GM19372 (cell line): ENCODE data around the gene CYP2E1.
"Not testable (repeated sequence)": the region's sequence is repeated elsewhere in the genome, so short reads cannot be mapped to it uniquely, and the experiment has no call there.

Source experiments
- ATAC-seq: cut with Tn5 transposase; IDR thresholded peaks from one replicate; pipeline ENCODE4 v1.9.1; 2021; ENCODE audit warnings: mild to moderate bottlenecking, low read depth, moderate library complexity; ENCODE audit not compliant: unreplicated experiment

The CYP2E1 gene

DNA sequence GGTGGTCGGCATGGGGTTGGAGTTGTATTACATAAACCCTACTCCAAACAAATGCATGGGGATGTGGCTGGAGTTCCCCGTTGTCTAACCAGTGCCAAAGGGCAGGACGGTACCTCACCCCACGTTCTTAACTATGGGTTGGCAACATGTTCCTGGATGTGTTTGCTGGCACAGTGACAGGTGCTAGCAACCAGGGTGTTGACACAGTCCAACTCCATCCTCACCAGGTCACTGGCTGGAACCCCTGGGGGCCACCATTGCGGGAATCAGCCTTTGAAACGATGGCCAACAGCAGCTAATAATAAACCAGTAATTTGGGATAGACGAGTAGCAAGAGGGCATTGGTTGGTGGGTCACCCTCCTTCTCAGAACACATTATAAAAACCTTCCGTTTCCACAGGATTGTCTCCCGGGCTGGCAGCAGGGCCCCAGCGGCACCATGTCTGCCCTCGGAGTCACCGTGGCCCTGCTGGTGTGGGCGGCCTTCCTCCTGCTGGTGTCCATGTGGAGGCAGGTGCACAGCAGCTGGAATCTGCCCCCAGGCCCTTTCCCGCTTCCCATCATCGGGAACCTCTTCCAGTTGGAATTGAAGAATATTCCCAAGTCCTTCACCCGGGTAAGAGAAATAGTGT, at the start of gene CYP2E1:
CYP2E1 (plus strand) TSS at position 407 of the 632 bp plus-strand sequence; CDS start at position 440, 33 bp downstream.
- ATAC-seq: no peak

DNA sequence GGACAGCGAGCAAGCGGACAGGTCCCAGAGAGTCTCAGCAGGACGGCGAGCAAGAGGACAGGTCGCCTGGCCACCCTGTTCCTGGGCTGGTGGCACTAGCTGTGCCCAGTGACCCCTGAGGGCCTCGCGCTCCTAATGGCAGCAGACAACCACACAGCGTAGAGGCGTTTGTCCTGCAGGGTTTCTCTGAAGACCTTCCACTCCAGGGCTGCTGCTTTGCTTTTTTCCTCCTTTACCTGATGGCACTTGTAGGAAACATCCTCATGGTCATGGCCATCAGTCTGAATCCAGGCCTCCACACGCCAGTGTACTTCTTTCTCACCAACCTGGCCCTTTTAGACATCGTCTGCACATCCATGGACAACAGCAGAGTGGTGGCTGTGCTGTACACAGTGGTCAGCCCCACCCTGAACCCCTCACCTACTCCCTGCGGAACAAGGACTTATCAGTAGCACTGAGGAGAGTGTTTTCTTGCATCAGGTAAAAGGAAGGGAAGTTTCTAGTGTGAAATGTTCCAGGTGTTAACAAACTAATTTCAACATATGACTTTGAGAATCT, 46.0 kb upstream of the CYP2E1 start:
- ATAC-seq: no peak

DNA sequence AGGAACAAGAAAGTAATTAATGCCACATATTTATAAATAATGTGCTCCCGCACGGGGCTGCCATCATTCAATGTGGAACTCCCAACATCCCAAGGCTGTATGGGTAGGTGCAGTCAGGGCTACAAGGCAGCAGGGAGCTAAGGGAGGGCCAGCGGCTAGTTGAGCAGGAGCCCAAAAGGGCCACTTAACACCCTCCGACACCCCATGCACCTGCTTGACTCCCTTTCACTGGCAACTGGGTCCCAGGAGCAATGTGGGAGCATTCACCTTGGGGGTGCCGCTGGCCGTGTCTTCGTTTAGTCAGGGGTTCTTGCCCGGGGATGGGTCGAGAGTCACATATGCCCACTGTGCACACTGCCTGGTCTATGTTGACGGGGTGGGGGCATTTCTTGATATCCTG, 45.5 kb upstream of the CYP2E1 start:
- no peak for ATAC-seq

DNA sequence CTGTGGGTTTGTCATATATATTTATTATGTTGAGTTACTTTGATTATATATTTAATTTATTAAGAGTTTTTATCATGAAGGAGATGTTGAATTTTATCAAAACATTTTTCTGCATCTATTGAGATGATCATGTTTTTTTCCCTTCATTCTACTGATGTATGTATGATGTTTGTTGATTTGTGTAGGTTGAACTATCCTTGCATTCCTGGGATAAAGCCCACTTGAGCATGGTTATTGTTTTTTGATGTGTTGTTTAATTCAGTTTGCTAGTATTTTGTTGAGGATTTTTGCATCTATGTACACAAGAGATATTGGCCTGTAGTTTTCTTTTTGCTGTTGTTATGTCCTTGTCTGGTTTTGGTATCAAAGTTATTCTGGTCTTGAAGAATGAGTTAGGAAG, 42.3 kb upstream of the CYP2E1 start:
- ATAC-seq: no peak

DNA sequence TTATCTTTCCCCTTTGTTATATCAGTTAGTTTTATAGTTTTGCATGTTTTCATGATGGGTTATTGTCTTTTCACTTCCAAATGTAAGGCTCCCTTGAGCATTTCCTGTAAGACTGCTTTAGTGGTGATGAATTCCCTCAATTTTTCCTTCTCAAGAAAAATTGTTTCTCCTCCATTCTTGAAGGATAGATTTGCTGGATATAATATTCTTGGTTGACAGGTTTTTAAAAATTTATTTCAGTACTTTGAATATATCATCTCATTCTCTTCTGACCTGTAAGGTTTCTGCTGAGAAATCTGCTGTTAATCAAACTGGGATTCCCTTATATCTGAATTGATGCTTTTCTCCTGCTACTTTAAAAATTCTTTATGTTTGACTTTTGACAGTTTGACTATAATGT, 40.1 kb upstream of the CYP2E1 start:
- ATAC-seq: no peak

DNA sequence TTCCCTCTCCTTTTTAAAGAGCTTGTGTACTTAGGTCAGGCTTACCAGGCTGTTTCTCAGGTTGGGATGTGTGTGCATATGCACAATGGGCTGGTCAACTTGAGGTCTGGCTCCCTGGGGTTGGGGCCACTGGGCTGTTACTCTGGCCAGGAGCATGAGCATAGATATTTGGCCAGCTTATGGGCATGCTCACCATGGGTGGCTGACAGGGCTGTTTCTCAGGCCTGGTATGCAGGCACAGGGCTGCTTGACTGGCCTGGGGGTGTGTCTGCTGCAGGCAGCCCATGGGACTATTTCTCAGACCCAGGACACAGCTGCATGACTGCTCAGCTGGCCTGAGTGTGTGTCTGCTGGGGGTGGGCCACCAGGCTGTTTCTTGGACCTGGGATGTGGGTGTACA, 38.8 kb upstream of the CYP2E1 start:
- ATAC-seq: no peak

DNA sequence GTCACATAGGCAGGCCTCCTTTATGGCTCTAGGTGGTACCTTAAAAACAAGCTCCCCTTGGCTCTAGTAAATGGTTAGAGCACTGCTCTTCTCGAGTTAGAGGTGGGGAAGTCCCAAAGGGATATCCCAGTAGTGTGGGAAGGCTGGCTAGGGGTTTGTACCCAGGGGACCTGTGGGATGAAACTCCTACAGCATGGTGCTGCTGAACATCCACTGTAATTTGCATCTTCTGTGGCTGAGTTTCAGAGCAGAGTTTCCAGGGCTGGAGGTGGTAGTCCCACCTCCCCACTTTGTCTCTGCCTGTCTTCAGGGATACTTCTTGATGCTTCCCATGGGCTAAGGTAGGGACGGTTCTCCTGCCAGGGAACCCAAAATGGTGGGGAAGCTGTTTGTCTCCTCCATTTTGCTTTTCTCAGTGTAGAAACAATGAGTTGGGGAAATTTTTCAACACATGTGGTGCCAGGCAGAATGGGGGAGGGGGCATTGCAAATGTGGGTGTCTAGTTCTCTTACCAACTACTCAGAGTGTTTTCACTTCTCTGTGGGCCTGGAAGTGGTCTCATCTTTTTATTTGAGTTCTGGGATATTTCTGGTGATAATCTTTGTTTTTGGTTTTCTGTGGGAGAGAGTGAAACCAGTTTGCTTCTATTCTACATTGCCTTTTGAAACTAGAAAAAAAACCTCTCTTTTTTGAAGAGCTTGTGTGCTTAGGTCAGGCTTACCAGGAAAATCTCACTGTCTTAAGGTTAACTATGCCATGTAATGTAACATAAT, 37.2 kb upstream of the CYP2E1 start:
- ATAC-seq: no peak

DNA sequence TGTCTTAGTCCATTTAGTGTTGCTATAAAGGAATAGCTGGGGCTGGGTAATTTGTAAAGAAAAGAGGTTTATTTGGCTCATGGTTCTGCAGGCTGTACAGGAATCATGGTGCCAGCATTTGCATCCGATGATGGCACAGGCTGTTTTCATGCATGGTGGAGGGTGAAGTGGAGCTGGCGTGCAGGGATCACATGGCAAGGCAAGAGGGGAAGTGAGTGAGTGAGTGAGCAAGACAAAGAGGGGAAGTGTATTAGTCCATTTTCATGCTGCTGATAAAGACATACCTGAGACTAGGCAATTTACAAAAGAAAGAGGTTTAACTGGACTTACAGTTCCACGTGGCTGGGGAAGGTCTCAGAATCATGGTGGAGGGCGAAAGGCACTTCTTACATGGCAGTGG, 33.6 kb upstream of the CYP2E1 start:
- not testable (repeated sequence) for ATAC-seq

DNA sequence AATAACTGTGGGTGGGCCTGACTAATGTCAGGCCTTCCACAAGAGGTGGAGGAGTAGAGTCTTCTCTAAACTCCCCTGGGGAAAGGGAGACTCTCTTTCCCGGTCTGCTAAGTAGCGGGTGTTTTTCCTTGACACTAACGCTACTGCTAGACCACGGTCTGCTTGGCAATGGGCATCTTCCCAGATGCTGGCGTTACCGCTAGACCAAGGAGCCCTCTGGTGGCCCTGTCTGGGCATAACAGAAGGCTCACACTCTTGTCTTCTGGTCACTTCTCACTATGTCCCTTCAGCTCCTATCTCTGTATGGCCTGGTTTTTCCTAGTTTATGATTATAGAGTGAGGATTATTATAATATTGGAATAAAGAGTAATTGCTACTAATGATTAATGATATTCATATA, 29.8 kb upstream of the CYP2E1 start:
- not testable (repeated sequence) for ATAC-seq

DNA sequence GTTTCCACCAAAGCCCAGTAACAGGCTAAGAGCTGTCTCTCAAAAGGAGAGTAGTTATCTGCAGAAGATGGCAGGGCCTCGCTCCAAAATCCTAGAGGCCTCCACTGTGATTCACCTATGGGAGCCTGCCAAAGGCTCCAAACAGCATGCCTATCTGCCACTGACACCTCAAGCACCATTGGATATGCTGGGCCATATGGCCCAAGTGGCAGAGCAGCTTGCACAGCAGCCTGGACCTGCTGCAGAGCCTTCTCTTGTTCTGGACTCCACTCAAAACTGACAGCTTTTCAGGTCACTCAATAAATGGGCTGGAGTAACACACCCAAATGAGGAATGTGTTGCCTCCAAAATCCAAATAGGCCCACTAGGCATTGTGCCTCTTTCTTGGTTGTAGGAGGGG, 28.0 kb upstream of the CYP2E1 start:
- not testable (repeated sequence) for ATAC-seq

DNA sequence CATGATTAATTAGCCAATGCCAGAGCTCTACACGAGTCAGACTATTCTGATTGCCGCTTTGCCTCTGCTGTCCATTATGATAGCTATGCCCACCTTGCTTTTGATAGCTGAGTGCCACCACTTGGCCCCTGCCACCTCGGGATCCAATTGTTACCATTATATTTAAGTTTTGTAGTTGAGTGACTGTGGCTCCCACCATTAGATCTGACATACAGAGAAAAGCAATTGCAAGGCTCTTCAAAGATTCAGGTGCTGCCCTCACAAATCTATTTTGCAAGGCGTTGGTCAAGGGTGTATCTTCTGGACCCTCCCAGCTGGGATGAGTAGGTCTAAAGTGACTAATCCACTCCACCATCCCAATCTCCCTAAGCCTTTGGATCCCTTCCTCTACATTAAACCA, 26.3 kb upstream of the CYP2E1 start:
- ATAC-seq: not testable (repeated sequence)

DNA sequence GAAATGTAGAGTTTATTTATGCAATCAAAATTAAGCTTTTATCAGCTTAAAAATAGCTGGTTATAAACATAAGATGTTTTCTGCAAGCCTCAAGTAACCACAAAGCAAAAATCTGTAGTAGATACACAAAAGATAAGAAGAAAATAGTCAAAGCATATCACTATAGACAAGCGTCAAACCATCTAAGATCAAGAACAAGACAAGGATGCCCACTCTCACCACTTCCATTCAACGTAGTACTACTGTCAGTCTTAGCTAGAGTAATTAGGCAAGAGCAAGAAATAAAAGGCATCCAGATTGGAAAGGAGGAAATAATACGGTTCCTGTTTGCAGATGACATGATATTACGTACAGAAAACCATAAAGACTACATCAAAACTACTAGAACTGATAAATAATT, 17.5 kb upstream of the CYP2E1 start:
- ATAC-seq: no peak

DNA sequence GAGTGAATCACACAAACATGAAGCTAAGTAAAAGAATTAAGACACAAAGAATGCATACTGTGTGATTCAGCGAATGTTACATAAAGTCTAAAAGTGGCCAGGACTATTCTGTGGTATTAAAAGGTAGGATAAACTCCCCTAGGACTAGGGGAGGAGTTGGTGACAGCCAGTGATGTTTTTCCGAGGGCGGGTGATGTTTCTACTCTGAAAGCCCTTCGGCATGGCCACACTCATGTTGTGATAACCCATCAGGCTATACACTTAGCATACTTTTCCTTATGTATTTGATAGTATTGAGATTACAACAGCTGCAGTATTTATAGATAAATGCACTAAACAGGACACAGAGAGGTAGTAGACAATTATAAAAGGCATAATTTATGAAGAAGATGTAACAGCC, 15.8 kb upstream of the CYP2E1 start:
- no peak for ATAC-seq

DNA sequence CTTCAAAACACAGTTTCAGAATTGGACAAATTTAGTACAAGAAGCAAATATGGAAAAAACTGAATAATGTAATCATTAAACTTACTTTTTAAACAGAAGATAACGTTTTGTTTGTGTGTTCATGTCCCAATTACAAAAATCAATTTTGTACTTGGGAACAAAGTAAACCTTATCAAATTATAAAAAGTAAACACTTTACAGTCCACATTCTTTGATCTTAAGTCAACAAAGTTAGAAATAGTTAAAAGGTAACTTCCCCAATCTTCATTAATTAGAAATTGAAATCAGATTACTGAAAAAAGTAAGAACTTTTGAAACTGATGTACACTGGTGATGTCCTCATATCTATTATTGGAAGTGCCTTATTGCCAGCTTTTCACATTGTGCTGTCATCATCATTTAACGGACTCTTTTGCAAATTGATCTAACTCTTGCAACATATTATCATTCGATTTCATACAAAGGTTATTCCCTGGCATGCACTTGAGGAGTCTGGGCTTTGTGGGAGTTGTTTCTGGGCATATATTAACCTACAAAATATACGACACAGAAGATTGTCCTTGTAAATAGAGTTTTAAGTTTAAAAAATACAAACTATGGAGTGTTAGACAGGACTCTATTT, 15.1 kb upstream of the CYP2E1 start:
- ATAC-seq: no peak

DNA sequence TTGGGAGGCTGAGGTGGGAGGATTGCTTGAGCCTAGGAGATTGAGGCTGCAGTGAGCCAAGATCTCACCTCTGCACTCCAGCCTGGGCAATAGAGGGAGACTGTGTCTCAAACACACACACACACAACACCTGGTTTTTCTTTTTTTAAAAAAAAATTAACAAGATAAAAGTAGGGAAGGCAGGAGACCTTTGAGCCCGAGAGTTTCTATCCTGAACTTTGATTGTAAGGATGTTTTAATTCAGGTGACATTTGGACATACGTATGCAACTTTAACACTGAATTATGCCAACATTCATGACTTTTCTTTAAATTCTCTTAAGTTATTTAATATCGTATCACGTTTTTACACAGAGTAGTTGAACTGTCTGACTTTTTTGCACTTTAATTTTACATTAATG, 11.7 kb upstream of the CYP2E1 start:
- no peak for ATAC-seq

DNA sequence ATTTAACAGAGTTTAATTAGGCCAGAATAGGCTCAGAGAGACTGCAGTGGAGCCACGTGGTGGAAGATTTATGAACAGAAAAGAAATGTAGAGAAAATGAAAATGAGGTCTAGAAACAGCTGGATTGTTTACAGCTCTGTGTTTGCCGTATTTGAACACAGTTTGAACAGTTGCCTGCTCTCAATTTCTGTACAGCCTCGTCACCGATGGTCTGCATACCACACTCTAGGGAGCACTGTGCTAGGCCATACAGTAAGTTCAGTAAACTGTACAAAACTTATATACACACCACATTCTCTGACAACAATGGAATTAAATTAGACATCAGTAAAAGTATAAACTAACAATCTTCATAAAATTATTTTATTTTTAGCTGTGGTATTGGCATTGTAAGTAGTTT, 11.1 kb upstream of the CYP2E1 start:
- ATAC-seq: no peak

DNA sequence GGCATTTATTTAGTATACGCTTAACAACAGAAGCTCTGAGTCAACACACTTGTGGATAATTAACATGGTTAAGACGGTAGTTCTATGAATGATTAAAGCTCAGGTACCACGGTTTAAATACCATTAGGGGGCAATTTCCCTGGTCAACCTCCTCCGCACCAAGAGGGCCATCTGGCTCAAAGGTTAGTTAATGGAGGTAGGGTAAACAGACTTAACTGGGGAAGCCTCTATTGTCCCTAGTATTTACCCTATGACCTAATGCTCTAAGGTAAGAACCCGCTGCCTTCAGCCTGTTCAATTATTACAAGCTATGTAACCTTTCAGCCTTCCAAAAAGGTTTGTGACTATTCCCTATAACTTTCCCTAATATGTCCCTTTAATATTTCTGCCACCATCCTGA, 8.6 kb upstream of the CYP2E1 start:
- ATAC-seq: not testable (repeated sequence)

DNA sequence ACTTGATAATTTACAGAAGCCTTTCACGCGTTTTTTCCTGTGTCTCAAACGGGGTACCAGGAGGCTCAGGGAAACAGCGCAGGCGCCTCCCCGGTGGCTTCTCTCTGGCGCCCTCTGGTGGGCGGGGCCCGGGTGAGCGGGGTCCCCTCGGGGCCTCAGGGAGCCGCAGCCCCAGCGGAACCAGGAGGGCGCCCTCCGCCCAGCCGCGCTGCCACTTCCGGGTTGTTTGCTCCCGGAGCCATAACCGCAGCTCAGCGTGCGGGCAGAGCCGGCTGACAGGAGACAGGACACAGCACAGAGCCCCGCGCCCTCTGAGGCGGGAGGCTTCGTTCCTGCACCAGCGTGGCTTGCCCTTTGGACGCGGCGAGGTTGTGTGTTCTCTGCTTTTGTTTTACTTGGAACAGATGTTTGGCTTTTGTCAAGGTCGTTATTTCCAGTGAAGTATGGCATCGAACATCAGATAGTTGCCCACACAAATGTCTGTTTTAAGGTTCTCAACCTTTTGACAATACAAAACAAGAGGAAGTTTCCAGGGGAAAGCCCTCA, 6.9 kb upstream of the CYP2E1 start:
- peak; percentile 98 for ATAC-seq

DNA sequence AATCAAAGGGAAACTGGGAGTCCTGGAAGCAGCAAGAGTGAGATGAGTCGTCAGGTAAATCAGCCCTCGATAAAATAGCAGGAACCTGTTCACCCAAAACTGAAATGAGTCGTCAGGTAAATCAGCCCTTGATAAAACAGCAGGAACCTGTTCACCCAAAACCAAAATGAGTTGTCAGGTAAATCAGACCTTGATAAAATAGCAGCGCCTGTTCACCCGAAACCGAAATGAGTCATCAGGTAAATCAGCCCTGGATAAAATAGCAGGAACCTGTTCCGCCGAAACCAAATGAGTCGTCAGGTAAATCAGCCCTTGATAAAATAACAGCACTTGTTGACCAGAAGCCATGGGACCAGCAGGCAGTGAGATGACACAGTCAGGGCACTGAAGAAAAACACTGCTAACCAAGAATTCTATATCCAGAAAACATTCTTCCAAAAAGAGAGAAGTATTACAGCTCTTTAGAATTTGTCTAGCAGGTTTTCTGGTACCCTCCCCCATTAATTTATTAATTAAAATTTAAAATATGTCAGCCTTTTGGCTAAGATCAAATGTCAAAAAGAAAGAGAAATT, 3.4 kb upstream of the CYP2E1 start:
- ATAC-seq: no peak

DNA sequence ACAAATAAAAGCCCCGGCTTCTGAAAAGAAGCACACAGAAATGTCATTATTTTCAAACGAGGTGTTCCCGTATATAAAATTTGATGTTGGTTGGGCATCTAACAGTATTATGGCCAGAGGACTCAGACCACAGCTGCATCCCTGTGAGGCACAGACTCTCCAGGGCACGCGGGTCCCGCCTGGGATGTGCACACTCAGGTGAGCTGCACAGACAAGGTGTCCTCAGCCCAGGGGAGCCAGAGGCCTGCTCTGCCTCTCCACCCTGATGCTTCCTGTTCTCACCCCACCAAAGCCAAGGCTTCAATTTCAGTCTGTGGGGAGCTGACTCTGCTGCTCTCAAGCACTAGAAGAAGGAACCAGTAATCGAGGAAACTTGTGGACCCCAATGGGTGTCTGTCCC, 1.7 kb upstream of the CYP2E1 start:
- ATAC-seq: no peak

DNA sequence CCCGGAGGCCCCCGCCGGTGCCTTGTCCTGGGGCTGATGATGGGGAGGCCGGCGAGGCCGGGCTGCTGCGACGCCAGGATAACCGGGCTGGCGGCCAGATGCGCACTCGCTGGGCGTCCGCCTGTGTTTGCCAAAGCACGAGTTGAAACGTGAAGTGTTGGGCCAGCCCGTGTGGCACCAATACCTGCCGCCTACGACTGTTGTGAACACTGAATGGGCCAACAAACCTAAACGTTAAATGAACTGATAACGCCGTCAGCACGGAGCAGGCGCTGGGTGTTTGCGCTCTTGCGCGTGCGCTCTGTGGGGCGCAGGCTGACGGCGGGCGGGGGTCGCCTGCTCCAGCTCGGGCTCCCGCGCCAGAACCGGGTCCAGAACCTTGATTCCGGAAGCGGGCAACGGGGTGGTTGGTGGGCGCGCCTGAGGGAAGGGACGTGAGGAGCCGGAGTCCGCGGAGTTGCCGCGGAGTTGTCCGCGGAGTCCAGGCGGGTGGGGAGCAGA, 658 bp downstream of the CYP2E1 start:
- no peak for ATAC-seq
